HG03039 (cell line): Measurements from ENCODE around the gene TTC34.

Experiments used
- ATAC-seq: cut with Tn5 transposase; IDR thresholded peaks from one replicate; pipeline ENCODE4 v1.9.1; 2021; ENCODE audit warnings: mild to moderate bottlenecking, moderate library complexity; ENCODE audit not compliant: unreplicated experiment

Gene TTC34

GRCh38 chr1:2644171-2644570 lies 157.3 kb downstream of the TTC34 start:
- no peak for ATAC-seq

- no peak for ATAC-seq
These were observed 157.9 kb downstream of the TTC34 start for GRCh38 chr1:2643414-2644077.

GRCh38 chr1:2642560-2643413 lies 158.7 kb downstream of the TTC34 start:
- ATAC-seq: peak; percentile 63

GRCh38 chr1:2642131-2642559 lies 159.3 kb downstream of the TTC34 start:
- ATAC-seq: no peak

- ATAC-seq: no peak
These were observed 159.9 kb downstream of the TTC34 start for GRCh38 chr1:2641381-2642130.

GRCh38 chr1:2640626-2641025 lies 160.9 kb downstream of the TTC34 start:
- ATAC-seq: no peak

- no peak for ATAC-seq
These were observed 161.6 kb downstream of the TTC34 start for GRCh38 chr1:2639607-2640521.

GRCh38 chr1:2639203-2639602 lies 162.3 kb downstream of the TTC34 start:
- ATAC-seq: no peak

- no peak for ATAC-seq
These were observed 162.9 kb downstream of the TTC34 start for GRCh38 chr1:2638466-2639115.

- no peak for ATAC-seq
These were observed 163.9 kb downstream of the TTC34 start for GRCh38 chr1:2637442-2638145.

GRCh38 chr1:2636733-2637132 lies 164.8 kb downstream of the TTC34 start:
- ATAC-seq: no peak

GRCh38 chr1:2635361-2636010 lies 166.0 kb downstream of the TTC34 start:
- ATAC-seq: no peak

GRCh38 chr1:2633936-2634491 lies 167.5 kb downstream of the TTC34 start:
- no peak for ATAC-seq

GRCh38 chr1:2633366-2633935 lies 168.0 kb downstream of the TTC34 start:
- ATAC-seq: no peak

GRCh38 chr1:2632561-2633361 lies 168.7 kb downstream of the TTC34 start, which contains the start of gene MMEL1:
MMEL1 (minus strand) TSS chr1:2633016; CDS start chr1:2629484, 3,532 bp downstream.
- ATAC-seq: no peak

GRCh38 chr1:2632051-2632430 lies 169.5 kb downstream of the TTC34 start:
- no peak for ATAC-seq
